Measurements from ENCODE around the gene EFHC2. TPM values are rescaled to one million over a fixed set of nuclear protein-coding genes. Genes with fewer than 3 reads are reported as not detected.

Gene EFHC2
- total RNA-seq, 1 experiment from 2014 or later = 1.1 TPM

GRCh38 chrX:44265559-44265958, 77.9 kb downstream of the EFHC2 start:
- Mint-ChIP-seq H3K27me3 (ENCODE audit: low read depth) (no peaks in the 10 kb centered on the region; the same call in 1 of the 2 replicates), H3K4me1 (peaks cover 11 to 19% of the 10 kb centered on the region in 2 experiments), H3K4me3 (no peak overlapping the region), H3K36me3 (ENCODE audit: insufficient read depth in 1 of 3, low read depth in 3 of 3) (peaks cover 0 to 3% (median 0%) of the 10 kb centered on the region in 3 experiments; a peak in 3 of 7 replicates), H3K27ac (no peak overlapping the region), H3K9me3 (peaks cover 50 to 61% of the 10 kb centered on the region in 2 experiments)
- H3K18ac ChIP-seq (ENCODE audit: insufficient read length, low read depth, low read length) = no peak overlapping the region
- H4K8ac ChIP-seq (replicated peaks; ENCODE audit: insufficient read length, low read depth, low read length) = no peak overlapping the region
- H3K23me2 ChIP-seq (ENCODE audit: insufficient read length, low read depth, low read length, poor library complexity, severe bottlenecking) = no peaks in the 10 kb centered on the region
- H3K79me1 ChIP-seq (ENCODE audit: insufficient read depth, low read depth, low read length, poor library complexity, severe bottlenecking) = no peaks in the 10 kb centered on the region
- no peak overlapping the region for H2BK20ac ChIP-seq (ENCODE audit: low read depth, low read length, poor library complexity, severe bottlenecking)
- no peak overlapping the region for H3K23ac ChIP-seq (ENCODE audit: insufficient read length, low read depth, low read length)
- H2AK5ac ChIP-seq (ENCODE audit: insufficient read length, low read length) = no peak overlapping the region
- H4K20me1 ChIP-seq (ENCODE audit: control insufficient read depth, insufficient read depth, insufficient read length) = no peaks in the 10 kb centered on the region
- no peaks in the 10 kb centered on the region; the same call in 1 of the 2 replicates for H3K4me1 ChIP-seq (ENCODE audit: insufficient read depth, low read length)
- H3K79me2 ChIP-seq (ENCODE audit: insufficient read depth, low read length) = no peaks in the 10 kb centered on the region
- no peak overlapping the region for H3K27ac ChIP-seq (ENCODE audit: insufficient read length, low read depth, low read length)
- no peak for DNase-seq
- H3K27me3 ChIP-seq (ENCODE audit: insufficient read depth, low read length) = no peaks in the 10 kb centered on the region
- H4K91ac ChIP-seq (ENCODE audit: insufficient read length, low read depth, low read length) = no peak overlapping the region
- H2BK5ac ChIP-seq (ENCODE audit: insufficient read length, low read length) = no peak overlapping the region
- H3K4ac ChIP-seq (ENCODE audit: low read depth, low read length) = no peak overlapping the region
- no peak overlapping the region for H3K4me2 ChIP-seq (ENCODE audit: insufficient read depth, insufficient read length, low read length)
- H2BK120ac ChIP-seq (ENCODE audit: low read depth, low read length, poor library complexity, severe bottlenecking) = no peak overlapping the region
- H2BK12ac ChIP-seq (ENCODE audit: insufficient read length, low read depth, low read length) = no peak overlapping the region
- H3K14ac ChIP-seq (ENCODE audit: insufficient read depth, low read length) = no peak overlapping the region
- H3K9ac ChIP-seq (ENCODE audit: extremely low read depth, insufficient read length, low read length) = no peak overlapping the region
- H2AFZ ChIP-seq (ENCODE audit: low read length) = no peak overlapping the region
- no peak for TF ChIP-seq CTCF (conservative IDR thresholded peaks at IDR 0.05)
- no peak overlapping the region for H2BK15ac ChIP-seq (ENCODE audit: low read depth, low read length)
- H3K56ac ChIP-seq (ENCODE audit: insufficient read length, low read depth, low read length) = no peak overlapping the region
- no peak overlapping the region for H3T11ph ChIP-seq (ENCODE audit: low read length)
- WGBS (ENCODE audit: extremely low coverage, insufficient read length, low lambda C conversion rate) = no CpG with 5 or more reads among the region's 2 CpGs
- no peak overlapping the region for H4K5ac ChIP-seq (ENCODE audit: insufficient read length, low read depth, low read length)
- H3K9me3 ChIP-seq (ENCODE audit: control insufficient read depth, low read depth, low read length) = peaks cover 15% of the 10 kb centered on the region
